Measurements from ENCODE around the gene HLA-DPB1.

DNA sequence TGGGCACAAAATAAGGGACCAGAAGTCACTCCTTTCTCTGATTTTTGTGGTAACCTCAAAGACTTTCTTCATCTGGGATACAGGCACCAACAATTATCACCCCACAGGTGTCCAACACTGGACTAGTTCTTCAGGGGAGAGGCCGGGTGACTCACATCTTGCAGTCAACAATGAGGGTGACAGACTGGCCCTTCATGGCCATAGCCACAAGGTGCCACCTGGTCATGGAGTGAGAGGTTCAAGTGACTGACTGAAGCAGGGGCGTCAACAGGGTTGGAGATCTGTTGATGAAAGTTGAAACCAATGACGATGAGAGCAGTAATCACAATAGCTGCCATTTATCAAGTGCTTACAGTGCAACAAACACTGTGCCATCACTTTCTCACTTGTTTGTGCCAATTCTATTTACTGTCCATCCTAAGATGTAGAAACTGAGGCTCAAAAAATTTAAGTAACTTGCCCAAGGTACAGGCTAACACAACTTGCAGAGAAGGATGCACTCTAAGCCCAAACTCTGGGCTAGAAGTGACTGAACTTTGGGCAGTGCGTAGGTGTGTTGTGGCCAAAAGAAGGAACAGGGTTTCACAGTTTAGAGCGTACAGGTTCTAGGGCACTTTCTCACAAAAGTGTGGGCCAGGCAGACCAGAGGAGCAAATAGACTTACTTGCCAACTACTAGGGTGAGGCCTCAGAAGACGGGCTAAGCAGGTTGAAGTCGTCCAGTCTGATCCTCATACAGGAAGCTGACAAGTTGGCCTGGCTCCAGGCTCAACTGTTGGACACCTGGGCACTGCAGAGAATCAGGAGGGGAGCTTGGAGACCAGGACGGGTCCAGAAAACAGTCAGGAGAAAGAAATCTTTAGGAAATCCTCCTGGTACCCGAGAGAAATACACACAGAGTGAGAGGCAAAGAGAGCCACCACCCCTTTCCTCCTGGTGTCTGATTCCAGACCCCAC is 30.4 kb downstream of the HLA-DPB1 start:
- TF ChIP-seq, protein P1, sequence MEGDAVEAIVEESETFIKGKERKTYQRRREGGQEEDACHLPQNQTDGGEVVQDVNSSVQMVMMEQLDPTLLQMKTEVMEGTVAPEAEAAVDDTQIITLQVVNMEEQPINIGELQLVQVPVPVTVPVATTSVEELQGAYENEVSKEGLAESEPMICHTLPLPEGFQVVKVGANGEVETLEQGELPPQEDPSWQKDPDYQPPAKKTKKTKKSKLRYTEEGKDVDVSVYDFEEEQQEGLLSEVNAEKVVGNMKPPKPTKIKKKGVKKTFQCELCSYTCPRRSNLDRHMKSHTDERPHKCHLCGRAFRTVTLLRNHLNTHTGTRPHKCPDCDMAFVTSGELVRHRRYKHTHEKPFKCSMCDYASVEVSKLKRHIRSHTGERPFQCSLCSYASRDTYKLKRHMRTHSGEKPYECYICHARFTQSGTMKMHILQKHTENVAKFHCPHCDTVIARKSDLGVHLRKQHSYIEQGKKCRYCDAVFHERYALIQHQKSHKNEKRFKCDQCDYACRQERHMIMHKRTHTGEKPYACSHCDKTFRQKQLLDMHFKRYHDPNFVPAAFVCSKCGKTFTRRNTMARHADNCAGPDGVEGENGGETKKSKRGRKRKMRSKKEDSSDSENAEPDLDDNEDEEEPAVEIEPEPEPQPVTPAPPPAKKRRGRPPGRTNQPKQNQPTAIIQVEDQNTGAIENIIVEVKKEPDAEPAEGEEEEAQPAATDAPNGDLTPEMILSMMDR (IDR thresholded peaks at IDR 0.05), result no peak
- TF ChIP-seq POLR2A (IDR thresholded peaks at IDR 0.05; ENCODE audit: low read depth), result no peak

All from esophagus muscularis mucosa (tissue), 3 donors.